HepG2 (cell line): Measurements from ENCODE around the gene UTS2R. TPM values are rescaled to one million over a fixed set of nuclear protein-coding genes. Genes with fewer than 3 reads are reported as not detected.
A peak's percentile ranks its signal among the peaks of the same experiment; 100 is the strongest.

Experiments
- BCL3 ChIP-seq: sonication (generic); formaldehyde crosslinking; IDR thresholded peaks from 2 replicates; pipeline ENCODE4 v1.5.1; 2020; ENCODE audit warnings: mild to moderate bottlenecking, missing genetic modification reagents, moderate library complexity
- FOXA1 ChIP-seq, 2 experiments: fragments of 450-650 bp in 1 of 2; sonication (generic) in 1 of 2; formaldehyde crosslinking in 1 of 2; IDR thresholded peaks; 2 replicates each; pipeline versions ENCODE4 v1.4.0 to v1.6.1; 2016 to 2020; ENCODE audit warnings: missing genetic modification reagents in 1 of 2
- FOXP4 ChIP-seq: sonication (generic); formaldehyde crosslinking; IDR thresholded peaks from 2 replicates; pipeline ENCODE4 v1.4.0; 2020; ENCODE audit warnings: missing genetic modification reagents
- HBP1 ChIP-seq: IDR thresholded peaks from 2 replicates; pipeline ENCODE4 v1.6.1; 2016; ENCODE audit warnings: low read depth, control low read depth
- HDAC2 ChIP-seq: sonication (generic); formaldehyde crosslinking; IDR thresholded peaks from 2 replicates; pipeline ENCODE4 v1.4.0; 2020; ENCODE audit warnings: missing genetic modification reagents
- MXI1 ChIP-seq: IDR thresholded peaks from 3 replicates; pipeline ENCODE4 v1.6.1; 2012; ENCODE audit warnings: low read depth, low read length, inconsistent platforms, borderline replicate concordance
- REST ChIP-seq, 2 experiments: IDR thresholded peaks; 2 replicates each; pipeline ENCODE4 v1.6.1; 2011 to 2012; ENCODE audit warnings: low read length in 2 of 2, borderline replicate concordance in 1 of 2, low read depth in 1 of 2, mild to moderate bottlenecking in 1 of 2, moderate library complexity in 1 of 2
- UBTF ChIP-seq: sonication (generic); formaldehyde crosslinking; IDR thresholded peaks from 2 replicates; pipeline ENCODE4 v1.4.0; 2020; ENCODE audit warnings: mild to moderate bottlenecking, missing genetic modification reagents
- ZGPAT ChIP-seq: IDR thresholded peaks from 2 replicates; pipeline ENCODE4 v1.6.1; 2016; ENCODE audit warnings: mild to moderate bottlenecking
- ZNF563 ChIP-seq: sonication (generic); formaldehyde crosslinking; IDR thresholded peaks from 2 replicates; pipeline ENCODE4 v1.8.0; 2022; ENCODE audit warnings: mild to moderate bottlenecking, moderate library complexity, missing genetic modification reagents
- polyA plus RNA-seq, 8 experiments: library from polyadenylated mRNA; depleted of rRNA in 3 of 8; stranded (reverse) in 7 of 8; unstranded in 1 of 8; fragments of >200 nt; fragmentation: Illumina TruSeq in 4 of 8; extraction: Trizol in 4 of 8; gene quantifications; 2 replicates each; pipeline versions ENCODE4 v1.2.1 to v1.2.3, GENCODE V29; 2011 to 2016; ENCODE audit warnings: low read depth in 4 of 8, missing spikeins in 1 of 8, mixed read lengths in 1 of 8; ENCODE audit not compliant: insufficient read depth in 1 of 8
- total RNA-seq, 5 experiments: library from RNA; depleted of rRNA; stranded (reverse); fragments of >200 nt; fragmentation: Illumina TruSeq; extraction: Trizol; gene quantifications; 2 replicates each; pipeline ENCODE4 v1.2.3, GENCODE V29; 2016; ENCODE audit warnings: low read depth in 1 of 5

Gene UTS2R
- total and polyA plus RNA-seq, 2 of the 13 experiments (the other 11 are each of a cell fraction or from before 2014, with no cell fraction given), result 0.13 to 0.15 TPM

GRCh38 chr17:82388223-82388921 is 16.8 kb downstream of the UTS2R start (continued):
- TF ChIP-seq ZGPAT (CRISPR knock-in tag), result peak; percentile 35; the same call in 1 of the 2 replicates
- peak; percentile 33; the same call in 1 of the 2 replicates for TF ChIP-seq BCL3 (CRISPR knock-in tag)
- TF ChIP-seq MXI1, result peak; percentile 87
- peak; percentile 61; the same call in 1 of the 2 replicates for TF ChIP-seq ZNF563 (CRISPR knock-in tag)
- peak; percentile 94 to 95 for TF ChIP-seq REST (IDR thresholded peaks at IDR 0.05; ENCODE audit: borderline replicate concordance in 1 of 2, low read depth in 1 of 2, low read length in 2 of 2)
- peak; percentile 78; the same call in 1 of the 2 replicates for TF ChIP-seq HDAC2 (CRISPR knock-in tag)
- peak; percentile 60; the same call in 1 of the 2 replicates for TF ChIP-seq HBP1 (CRISPR knock-in tag)
- peak; percentile 56; the same call in 1 of the 2 replicates for TF ChIP-seq UBTF (CRISPR knock-in tag)
- TF ChIP-seq FOXP4, result 0 out of 2 replicates have a peak, but pooled peaks have one; percentile 36
- no peak for TF ChIP-seq FOXA1 (IDR thresholded peaks at IDR 0.05)
- peak; percentile 18; the same call in 1 of the 2 replicates for TF ChIP-seq FOXA1 (CRISPR knock-in tag; IDR thresholded peaks at IDR 0.05)
